Measurements from ENCODE around the gene SLC9A8. TPM values are rescaled to one million over a fixed set of nuclear protein-coding genes. Genes with fewer than 3 reads are reported as not detected.

SLC9A8 gene
- total and polyA plus RNA-seq, 12 donors = 3.3 to 8.7 (median 6.9) TPM

GRCh38 chr20:49795135-49795424 lies 17.5 kb upstream of the SLC9A8 start:
- intact Hi-C loops (cut with DNase I) = no loop called here

GRCh38 chr20:49796600-49797343 lies 15.9 kb upstream of the SLC9A8 start:
- H3K4me3 ChIP-seq = no peak overlapping the region
- H3K4me1 ChIP-seq = peaks cover 0 to 39% (median 0%) of the 10 kb centered on the region in 9 donors
- DNase-seq (no peak), ATAC-seq (no peak)
- H3K27me3 ChIP-seq = no peaks in the 10 kb centered on the region
- no peaks in the 10 kb centered on the region for H3K36me3 ChIP-seq
- H3K27ac ChIP-seq = no peak overlapping the region
- 73 to 80% methylated on average over 8 of the region's 8 CpGs for WGBS, 2 donors
- intact Hi-C loops (cut with DNase I) = no loop called here
- no peak for TF ChIP-seq CTCF (IDR thresholded peaks at IDR 0.05)
- H3K9me3 ChIP-seq = no peaks in the 10 kb centered on the region

More at GRCh38 chr20:49795135-49795424, 17.5 kb upstream of the SLC9A8 start:
- H3K4me1 ChIP-seq = peaks cover 0 to 33% (median 5%) of the 10 kb centered on the region in 9 donors
- no peak for TF ChIP-seq CTCF (IDR thresholded peaks at IDR 0.05)
- ATAC-seq = no peak
- WGBS, 2 donors = 69 to 72% methylated on average over 2 of the region's 2 CpGs
- no peaks in the 10 kb centered on the region for H3K9me3 ChIP-seq
- H3K4me3 ChIP-seq = no peak overlapping the region
- no peaks in the 10 kb centered on the region for H3K27me3 ChIP-seq
- DNase-seq = no peak
- peak overlapping the region in 1 of 10 donors; percentile 74 for H3K27ac ChIP-seq
- no peaks in the 10 kb centered on the region for H3K36me3 ChIP-seq

GRCh38 chr20:49797344-49797615 lies 15.3 kb upstream of the SLC9A8 start:
- no peaks in the 10 kb centered on the region for H3K27me3 ChIP-seq
- ATAC-seq (peak in 1 of 8 donors; percentile 29), DNase-seq (no peak)
- H3K4me1 ChIP-seq = peaks cover 0 to 42% (median 0%) of the 10 kb centered on the region in 9 donors
- intact Hi-C loops (cut with DNase I) = no loop called here
- TF ChIP-seq CTCF (IDR thresholded peaks at IDR 0.05) = no peak
- 63 to 73% methylated on average over 6 of the region's 6 CpGs for WGBS, 2 donors
- H3K36me3 ChIP-seq = no peaks in the 10 kb centered on the region
- no peaks in the 10 kb centered on the region for H3K9me3 ChIP-seq
- no peak overlapping the region for H3K27ac ChIP-seq
- no peak overlapping the region for H3K4me3 ChIP-seq

- no peak for TF ChIP-seq CTCF (IDR thresholded peaks at IDR 0.05)
- H3K36me3 ChIP-seq = no peaks in the 10 kb centered on the region
- no peak overlapping the region for H3K4me3 ChIP-seq
- peaks cover 0 to 36% (median 0%) of the 10 kb centered on the region in 9 donors for H3K4me1 ChIP-seq
- no peaks in the 10 kb centered on the region for H3K9me3 ChIP-seq
- 82 to 84% methylated on average over 4 of the region's 4 CpGs for WGBS, 2 donors
- DNase-seq (no peak), ATAC-seq (no peak)
- H3K27me3 ChIP-seq = no peaks in the 10 kb centered on the region
- H3K27ac ChIP-seq = no peak overlapping the region
- intact Hi-C loops (cut with DNase I) = no loop called here
Observed at GRCh38 chr20:49798718-49799117, 13.9 kb upstream of the SLC9A8 start.

Measured in heart right ventricle (tissue), 16 donors.